GM19324 (cell line): Measurements from ENCODE around the gene CD84.
"Not testable (repeated sequence)": the region's sequence is repeated elsewhere in the genome, so short reads cannot be mapped to it uniquely, and the experiment has no call there.

Experiments used
- ATAC-seq: cut with Tn5 transposase; IDR thresholded peaks from one replicate; pipeline ENCODE4 v1.9.1; 2021; ENCODE audit warnings: mild to moderate bottlenecking, moderate library complexity; ENCODE audit not compliant: unreplicated experiment, low FRiP score

Gene CD84

DNA sequence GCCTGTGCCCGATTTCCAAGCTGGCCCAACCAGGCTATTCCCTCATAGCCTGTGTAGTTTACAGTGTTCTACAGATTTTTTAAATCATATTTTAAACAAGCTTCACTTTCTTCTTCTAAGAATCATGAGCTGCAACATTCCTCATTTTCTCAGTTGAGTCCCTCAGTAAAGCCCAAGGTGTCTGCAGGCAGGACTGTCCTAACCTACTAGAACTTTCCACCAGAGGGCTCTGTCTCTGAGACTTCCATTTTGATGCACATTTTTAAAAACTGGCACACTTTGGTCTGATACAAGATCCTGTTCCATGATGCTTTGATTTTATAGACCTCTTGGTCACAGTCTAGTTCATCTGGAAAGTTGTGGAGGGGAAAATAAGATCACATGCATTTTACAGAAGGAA is 34.6 kb downstream of the CD84 start:
- ATAC-seq, result no peak

GRCh38 chr1:160542303-160542945 is 36.9 kb downstream of the CD84 start:
- no peak for ATAC-seq

DNA sequence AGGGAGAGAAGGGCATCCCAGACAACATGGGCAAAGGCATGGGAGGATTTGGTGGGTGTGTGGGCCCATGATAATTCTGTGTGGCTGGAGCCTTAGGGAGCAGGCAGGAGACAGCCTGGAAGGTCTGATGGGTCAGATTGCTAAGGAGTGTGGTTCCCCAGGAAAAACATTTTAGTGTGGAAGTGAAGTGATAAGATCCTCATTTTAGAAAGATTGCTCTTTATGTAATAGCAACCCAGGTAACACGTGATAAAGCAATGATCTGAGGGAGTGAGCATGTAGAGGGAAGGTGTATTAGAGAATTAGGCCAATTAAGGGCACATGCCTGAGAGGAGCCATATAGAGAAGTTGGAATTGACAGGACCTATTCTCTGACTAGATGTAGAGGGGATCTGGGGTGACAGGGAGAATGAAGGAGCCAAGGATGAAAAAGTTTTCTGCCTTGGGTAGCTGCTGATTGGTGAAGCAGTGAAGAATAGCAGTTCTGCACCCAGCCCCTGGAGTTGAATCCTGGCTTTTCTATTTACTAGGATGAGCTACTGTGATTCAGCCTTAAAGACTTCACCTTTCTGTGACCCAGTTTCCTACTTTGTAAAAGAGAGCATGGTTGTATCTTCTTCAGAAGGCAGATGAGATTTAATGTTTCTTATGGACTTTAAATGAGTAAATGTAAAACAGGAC is 37.5 kb downstream of the CD84 start:
- ATAC-seq, result no peak

DNA sequence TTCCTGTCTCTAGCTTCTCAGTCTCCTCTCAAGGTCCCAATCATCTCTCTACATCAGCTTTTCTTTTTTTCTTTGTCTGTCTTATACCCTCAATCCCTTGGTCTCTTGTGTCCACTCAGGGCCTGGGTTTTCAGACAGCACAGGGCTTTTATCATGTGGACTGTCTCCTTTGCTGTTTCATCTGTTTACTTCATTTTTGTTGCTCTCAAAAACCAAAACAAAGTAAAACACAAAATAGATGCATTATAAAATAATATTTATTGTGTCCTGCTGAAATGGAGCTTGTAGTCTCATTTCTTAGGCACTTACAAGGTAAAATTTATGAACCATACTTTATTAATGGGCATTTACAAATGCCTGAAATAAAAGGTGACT is 38.5 kb downstream of the CD84 start:
- peak; percentile 6 for ATAC-seq

GRCh38 chr1:160539990-160540858 is 39.1 kb downstream of the CD84 start:
- ATAC-seq, result peak; percentile 92

- ATAC-seq, result no peak
These were observed 39.7 kb downstream of the CD84 start for GRCh38 chr1:160539684-160539989.

DNA sequence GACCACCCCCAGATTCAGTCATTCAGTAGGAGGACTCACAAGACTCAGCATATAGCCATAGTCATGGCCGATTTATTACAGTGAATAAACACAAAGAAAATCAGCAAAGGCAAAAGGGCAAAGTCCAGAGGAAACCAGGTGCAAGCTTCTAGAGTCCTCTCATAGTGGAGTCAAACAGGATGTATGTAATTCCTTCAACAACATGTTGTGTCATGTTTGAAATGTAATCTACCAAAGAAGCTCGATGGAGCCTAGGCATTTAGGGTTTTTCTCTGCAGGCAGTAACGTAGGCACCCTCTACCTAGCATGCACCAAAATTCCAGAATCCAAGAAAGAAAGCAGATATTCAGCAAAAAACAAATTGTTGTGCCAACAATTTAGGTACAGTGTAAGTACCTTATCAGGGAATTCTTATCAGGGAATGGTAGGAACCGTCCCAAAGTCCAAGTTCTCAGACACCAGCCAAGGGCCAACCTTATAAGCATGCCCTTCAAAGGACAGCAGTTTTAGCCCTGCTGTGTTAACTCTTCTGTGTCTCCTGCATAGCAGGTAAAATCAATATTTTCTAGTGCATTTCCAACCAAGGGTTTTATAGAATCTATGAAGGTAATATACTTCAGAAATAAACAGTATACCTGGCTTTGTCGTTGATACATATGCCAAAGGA is 40.2 kb downstream of the CD84 start:
- no peak for ATAC-seq

- ATAC-seq, result no peak
These were observed 41.3 kb downstream of the CD84 start for GRCh38 chr1:160537714-160538665.

GRCh38 chr1:160534823-160535605 is 44.3 kb downstream of the CD84 start:
- no peak for ATAC-seq

- not testable (repeated sequence) for ATAC-seq
These were observed 46.8 kb downstream of the CD84 start for GRCh38 chr1:160532557-160532813.

DNA sequence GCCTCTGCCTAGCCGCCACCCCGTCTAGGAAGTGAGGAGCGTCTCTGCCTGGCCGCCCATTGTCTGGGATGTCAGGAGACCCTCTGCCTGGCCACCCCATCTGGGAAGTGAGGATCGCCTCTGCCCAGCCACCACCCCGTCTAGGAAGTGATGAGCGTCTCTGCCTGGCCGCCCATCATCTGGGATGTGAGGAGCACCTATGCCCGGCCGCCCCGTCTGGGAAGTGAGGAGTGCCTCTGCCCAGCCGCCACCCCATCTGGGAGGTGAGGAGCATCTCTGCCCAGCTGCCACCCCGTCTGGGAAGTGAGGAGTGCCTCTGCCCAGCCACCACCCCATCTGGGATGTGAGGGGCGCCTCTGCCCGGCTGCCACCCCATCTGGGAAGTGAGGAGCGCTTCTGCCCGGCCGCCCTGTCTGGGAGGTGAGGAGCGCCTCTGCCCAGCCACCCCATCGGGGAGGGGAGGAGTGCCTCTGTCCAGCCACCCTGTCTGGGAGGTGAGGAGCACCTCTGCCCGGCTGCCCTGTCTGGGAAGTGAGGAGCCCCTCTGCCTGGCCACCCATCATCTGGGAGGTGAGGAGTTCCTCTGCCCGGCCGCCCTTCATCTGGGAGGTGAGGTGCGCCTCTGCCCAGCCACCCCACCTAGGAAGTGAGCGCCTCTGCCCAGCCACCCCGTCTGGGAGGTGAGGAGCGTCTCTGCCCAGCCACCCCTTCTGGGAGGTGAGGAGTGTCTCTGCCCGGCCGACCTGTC is 47.3 kb downstream of the CD84 start:
- ATAC-seq, result not testable (repeated sequence)

- ATAC-seq, result not testable (repeated sequence)
These were observed 49.8 kb downstream of the CD84 start for GRCh38 chr1:160529401-160529952.

GRCh38 chr1:160523789-160524188 is 55.5 kb downstream of the CD84 start:
- ATAC-seq, result not testable (repeated sequence)

- peak; percentile 50 for ATAC-seq
These were observed 56.5 kb downstream of the CD84 start, which contains the start of gene SLAMF6 for GRCh38 chr1:160522622-160523345. TSS of gene SLAMF6 (minus strand) at chr1:160523255. CDS start at chr1:160523192, 63 bp downstream.

GRCh38 chr1:160522136-160522535 is 57.2 kb downstream of the CD84 start:
- peak; percentile 13 for ATAC-seq

- ATAC-seq, result no peak
These were observed 57.7 kb downstream of the CD84 start for GRCh38 chr1:160521554-160521953.

GRCh38 chr1:160520999-160521398 is 58.3 kb downstream of the CD84 start:
- no peak for ATAC-seq

- no peak for ATAC-seq
These were observed 58.7 kb downstream of the CD84 start for GRCh38 chr1:160520582-160520981.
